Neural crest cell (in vitro differentiated cells): Measurements from ENCODE around the gene RAP1GAP2. TPM values are rescaled to one million over a fixed set of nuclear protein-coding genes. Genes with fewer than 3 reads are reported as not detected.

ENCODE experiments used
- microRNA-seq: library from miRNA; unstranded; fragments of <30 nt; microRNA quantifications from one replicate; pipeline ENCODE4, GENCODE V29; 2020
- total RNA-seq: library from RNA; stranded (reverse); gene quantifications from 2 replicates; pipeline ENCODE4 v1.2.1, GENCODE V29; 2021

RAP1GAP2 gene
- total RNA-seq, 1 donor from 2014 or later: 1.0 TPM

Small RNA genes lying within 50 kb of the gene (microRNA-seq; reads per million reads assigned to microRNA genes)
- gene MIR1253: not detected

Other genes starting within 250 kb of the RAP1GAP2 start
- 130 and 136 TPM in 2 replicates for gene PAFAH1B1, start 202.8 kb upstream of the RAP1GAP2 start, total RNA-seq
- 59.4 and 59.6 TPM in 2 replicates for gene CLUH, start 84.7 kb upstream of the RAP1GAP2 start, total RNA-seq
- gene CCDC92B, start 46.8 kb upstream of the RAP1GAP2 start, total RNA-seq: 0.35 and 0.48 TPM in 2 replicates